GM12891 (cell line): ENCODE measurements around the gene TFPI.
"Not testable (repeated sequence)": the region's sequence is repeated elsewhere in the genome, so short reads cannot be mapped to it uniquely, and the experiment has no call there.

Experiments used
- PAX5 ChIP-seq: IDR thresholded peaks from 2 replicates; pipeline ENCODE4 v1.6.1; 2011; ENCODE audit warnings: low read length, moderate library complexity, mild to moderate bottlenecking; ENCODE audit not compliant: insufficient read depth, severe bottlenecking
- POLR2A ChIP-seq: IDR thresholded peaks from 2 replicates; pipeline ENCODE4 v1.6.1; 2011; ENCODE audit warnings: low read depth, low read length, control low read depth
- POLR2AphosphoS5 ChIP-seq: IDR thresholded peaks from 2 replicates; pipeline ENCODE4 v1.6.1; 2011; ENCODE audit warnings: low read depth, low read length, control low read depth
- POU2F2 ChIP-seq: IDR thresholded peaks from 2 replicates; pipeline ENCODE4 v1.6.1; 2011; ENCODE audit warnings: low read depth, mild to moderate bottlenecking, control low read depth, low read length, moderate library complexity
- SPI1 ChIP-seq: IDR thresholded peaks from 2 replicates; pipeline ENCODE4 v1.6.1; 2011; ENCODE audit warnings: low read depth, low read length, control low read depth
- TAF1 ChIP-seq: IDR thresholded peaks from 2 replicates; pipeline ENCODE4 v1.6.1; 2011; ENCODE audit warnings: low read depth, low read length, control low read depth

DNA sequence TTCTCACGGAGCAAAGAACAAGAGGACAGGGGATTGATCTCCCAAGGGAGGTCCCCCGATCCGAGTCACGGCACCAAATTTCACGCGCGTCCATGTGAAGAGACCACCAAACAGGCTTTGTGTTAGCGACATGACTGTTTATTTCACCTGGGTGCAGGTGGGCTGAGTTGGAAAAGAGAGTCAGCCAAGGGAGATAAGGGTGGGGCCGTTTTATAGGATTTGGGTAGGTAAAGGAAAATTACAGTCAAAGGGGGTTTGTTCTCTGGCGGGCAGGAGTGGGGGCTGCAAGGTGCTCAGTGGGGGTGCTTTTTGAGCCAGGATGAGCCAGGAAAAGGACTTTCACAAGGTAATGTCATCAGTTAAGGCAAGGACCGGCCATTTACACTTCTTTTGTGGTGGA lies 11.4 kb upstream of the TFPI start:
- not testable (repeated sequence) for TF ChIP-seq POLR2A, POLR2AphosphoS5, SPI1, PAX5, TAF1, POU2F2
